T47D (cell line): ENCODE measurements around the gene PKD2.

Experiments used
- DNase-seq, 2 experiments: peaks; one replicate each; pipeline versions ENCODE4 v3.0.0 to v3.0.0-alpha.2; 2011 to 2012; ENCODE audit warnings: low read depth in 1 of 2, low spot score in 1 of 2
- JUND ChIP-seq: IDR thresholded peaks from 2 replicates; pipeline ENCODE4 v1.6.1; 2012; ENCODE audit warnings: low read depth
- in situ Hi-C: cut with HindIII; loops from 2 replicates; pipeline ENCODE4 v1.10.0; 2016; ENCODE audit warnings: low sequenced_read_pairs, low pct_unique_long_range_greater_than_20kb

Gene PKD2

GRCh38 chr4:88007304-88008121 is at the start of gene PKD2:
TSS of gene PKD2 (plus strand) at chr4:88007635. CDS start at chr4:88007734, 99 bp downstream.
- TF ChIP-seq JUND, result no peak
- in situ Hi-C loops, result no loop called here
- peak; percentile 66 to 77 for DNase-seq

DNA sequence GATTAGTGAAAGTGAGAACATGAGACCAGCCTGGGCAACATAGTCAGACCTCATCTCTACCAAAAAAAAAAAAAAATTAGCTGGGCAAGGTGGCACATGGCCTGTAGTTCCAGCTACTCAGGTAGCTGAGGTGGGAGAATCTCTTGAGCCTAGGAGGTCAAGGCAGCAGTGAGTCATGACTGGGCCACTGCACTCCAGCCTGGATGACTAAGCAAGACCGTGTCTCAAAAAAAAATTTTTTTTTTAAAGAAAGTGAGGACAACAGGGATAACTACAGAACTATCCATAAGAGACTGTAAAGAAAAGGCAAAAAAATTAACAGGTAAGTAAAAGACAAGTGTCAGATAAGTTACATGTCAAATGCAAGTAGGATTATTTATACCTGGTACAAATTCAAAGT is 45.4 kb upstream of the PKD2 start:
- in situ Hi-C loops, result no loop called here
- no peak for TF ChIP-seq JUND
- no peak for DNase-seq

DNA sequence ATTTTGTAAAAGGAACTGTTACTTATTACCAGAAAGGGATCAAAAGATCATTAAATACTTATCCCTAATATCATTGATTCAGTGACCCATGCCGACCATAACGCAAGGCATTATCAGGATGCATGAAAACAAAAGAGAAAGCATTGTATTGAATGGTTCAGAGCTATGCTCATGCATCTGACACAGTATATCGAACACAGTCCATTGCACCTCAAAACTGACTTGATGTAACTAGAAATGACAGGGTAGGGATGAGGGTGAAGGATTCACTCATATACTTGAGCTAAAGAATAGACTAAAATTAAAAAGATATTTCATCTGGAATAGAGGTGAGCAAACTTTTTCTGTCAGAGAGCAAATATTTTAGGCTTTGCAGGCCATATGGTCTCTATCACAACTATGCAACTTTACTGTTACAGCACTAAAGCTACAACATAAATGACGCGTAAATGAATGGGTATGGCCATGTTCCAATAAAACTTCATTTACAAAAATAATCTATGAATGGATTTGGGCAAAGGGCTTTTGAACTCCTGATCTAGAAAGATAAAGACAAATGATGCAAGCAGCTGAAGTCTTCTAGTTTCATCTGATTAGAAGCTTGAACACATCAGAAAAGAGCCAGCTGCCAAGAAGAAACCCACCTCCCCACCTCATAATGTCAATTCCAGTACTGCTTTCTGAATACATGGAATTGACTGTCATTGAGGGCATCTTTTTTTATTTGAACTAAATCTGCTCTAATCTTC is 44.9 kb upstream of the PKD2 start:
- no peak for DNase-seq
- TF ChIP-seq JUND, result no peak
- in situ Hi-C loops, result no loop called here

- in situ Hi-C loops, result no loop called here
These were observed 41.9 kb upstream of the PKD2 start for GRCh38 chr4:87965501-87965975.

DNA sequence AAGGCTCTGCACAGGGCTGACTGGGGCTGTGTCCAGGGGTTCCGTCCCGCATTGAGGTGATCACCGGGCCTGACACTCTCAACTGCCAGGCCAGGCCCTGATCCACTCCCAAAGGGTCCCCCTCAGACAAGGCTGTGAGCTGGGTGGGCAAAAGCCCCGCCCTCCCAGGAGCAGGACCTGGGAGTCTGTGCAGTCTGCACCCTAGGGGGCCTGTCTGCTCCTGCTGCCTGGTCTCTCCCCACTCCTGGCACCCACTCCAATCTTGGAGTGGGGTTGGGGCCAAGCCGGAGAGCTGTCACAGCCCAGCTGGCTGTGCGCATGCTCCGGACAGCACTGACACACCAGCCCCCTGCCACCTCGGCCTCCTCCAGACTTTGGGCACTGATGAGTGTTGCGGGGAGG is 41.3 kb upstream of the PKD2 start:
- no peak for TF ChIP-seq JUND
- no peak for DNase-seq
- in situ Hi-C loops, result no loop called here

More at GRCh38 chr4:87965501-87965975, 41.9 kb upstream of the PKD2 start:
- no peak for TF ChIP-seq JUND
- DNase-seq, result no peak

DNA sequence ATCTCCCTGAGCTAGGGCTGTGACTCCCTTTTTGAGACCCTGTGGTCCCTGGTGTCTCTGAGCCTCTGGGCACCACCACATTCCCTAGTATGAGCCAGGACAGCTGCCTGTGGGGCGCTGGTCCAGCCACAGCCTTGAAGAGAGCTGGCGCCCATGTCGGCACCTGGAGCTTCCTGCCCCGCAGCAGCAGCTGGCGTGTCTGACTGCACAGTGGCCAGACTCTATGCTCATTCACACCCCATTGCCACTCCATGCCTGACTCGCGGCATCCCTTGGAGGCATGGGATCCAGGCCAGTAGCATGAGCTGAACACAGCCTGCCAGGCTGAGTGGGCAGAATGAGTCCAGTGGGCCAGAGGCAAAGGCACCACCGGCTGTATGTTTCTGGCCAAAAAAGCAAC is 40.2 kb upstream of the PKD2 start:
- TF ChIP-seq JUND, result no peak
- in situ Hi-C loops, result no loop called here
- no peak for DNase-seq

- in situ Hi-C loops, result no loop called here
- no peak for TF ChIP-seq JUND
- no peak for DNase-seq
These were observed 37.3 kb upstream of the PKD2 start for GRCh38 chr4:87970121-87970520.

- no peak for DNase-seq
- in situ Hi-C loops, result no loop called here
- no peak for TF ChIP-seq JUND
These were observed 35.6 kb upstream of the PKD2 start for GRCh38 chr4:87971866-87972265.

- TF ChIP-seq JUND, result no peak
- DNase-seq, result peak; percentile 3 to 51
- in situ Hi-C loops, result no loop called here
These were observed 33.9 kb upstream of the PKD2 start for GRCh38 chr4:87973283-87974169.

GRCh38 chr4:87974856-87975462 is 32.5 kb upstream of the PKD2 start:
- in situ Hi-C loops, result no loop called here
- no peak for DNase-seq
- no peak for TF ChIP-seq JUND

GRCh38 chr4:87975466-87975865 is 32.0 kb upstream of the PKD2 start, which contains the start of gene SPP1:
TSS of gene SPP1 (plus strand) at chr4:87975714. CDS start at chr4:87976896, 1,182 bp downstream.
- no peak for TF ChIP-seq JUND

More at GRCh38 chr4:87975466-87975865, 32.0 kb upstream of the PKD2 start, which contains the start of gene SPP1:
- DNase-seq, result no peak
- in situ Hi-C loops, result no loop called here
